ENCODE data around the gene SSH2.

DNA sequence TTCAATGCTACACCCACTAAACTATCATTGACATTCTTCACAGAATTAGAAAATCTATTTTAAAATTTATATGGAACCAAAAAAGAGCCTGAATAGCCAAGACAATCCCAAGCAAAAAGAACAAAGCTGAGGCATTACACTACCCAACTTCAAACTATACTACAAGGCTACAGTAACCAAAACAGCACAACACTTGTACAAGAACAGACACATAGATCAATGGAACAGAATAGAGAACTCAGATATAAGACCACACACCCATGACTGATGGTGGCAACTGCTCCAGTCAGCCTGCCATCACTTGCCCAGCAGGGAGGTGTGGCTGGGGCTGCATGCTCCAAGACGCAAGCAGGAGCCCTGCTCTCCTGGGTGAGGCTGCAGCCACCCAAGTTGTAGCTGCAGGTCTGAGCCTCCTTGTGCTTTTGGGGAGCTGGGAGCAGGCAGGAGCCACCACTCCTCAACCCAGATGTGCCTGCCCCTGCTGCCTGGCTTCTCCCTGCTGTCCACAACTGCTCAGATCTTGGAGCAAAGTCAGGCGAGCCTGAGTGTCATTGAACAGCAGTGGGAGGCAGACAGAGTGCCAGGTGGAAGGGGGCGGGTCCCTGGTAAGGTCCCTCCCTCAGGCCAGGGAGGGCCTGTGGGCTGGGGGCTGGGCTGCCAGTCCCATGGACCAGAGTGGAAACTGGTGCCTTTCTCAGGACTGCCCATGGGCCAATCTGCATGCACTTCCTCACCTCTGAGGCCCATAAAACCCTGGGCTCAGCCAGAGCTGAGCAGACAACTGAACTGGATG is 24.7 kb downstream of the SSH2 start:
- no peak for TF ChIP-seq EZH2 (IDR thresholded peaks at IDR 0.05; ENCODE audit: insufficient read depth, poor library complexity, severe bottlenecking)
- no peak for TF ChIP-seq EZH2phosphoT487 (IDR thresholded peaks at IDR 0.05; ENCODE audit: insufficient read depth, low read depth)

Measured in GM23248 (cell line).